ENCODE results near the gene GPR143.

GPR143 gene

GRCh38 chrX:9703406-9703805 is 62.2 kb downstream of the GPR143 start:
- TF ChIP-seq SIN3A (IDR thresholded peaks at IDR 0.05; ENCODE audit: borderline replicate concordance, insufficient read depth, low read length) (no peak), POLR2AphosphoS5 (IDR thresholded peaks at IDR 0.05; ENCODE audit: low read depth, low read length) (no peak), FOXP2 (optimal IDR thresholded peaks at IDR 0.05; ENCODE audit: borderline replicate concordance, extremely low read depth, extremely low read length, insufficient read depth) (no peak), TAF1 (IDR thresholded peaks at IDR 0.05; ENCODE audit: borderline replicate concordance, insufficient read depth, low read length) (no peak)
- TF ChIP-seq, protein P1, sequence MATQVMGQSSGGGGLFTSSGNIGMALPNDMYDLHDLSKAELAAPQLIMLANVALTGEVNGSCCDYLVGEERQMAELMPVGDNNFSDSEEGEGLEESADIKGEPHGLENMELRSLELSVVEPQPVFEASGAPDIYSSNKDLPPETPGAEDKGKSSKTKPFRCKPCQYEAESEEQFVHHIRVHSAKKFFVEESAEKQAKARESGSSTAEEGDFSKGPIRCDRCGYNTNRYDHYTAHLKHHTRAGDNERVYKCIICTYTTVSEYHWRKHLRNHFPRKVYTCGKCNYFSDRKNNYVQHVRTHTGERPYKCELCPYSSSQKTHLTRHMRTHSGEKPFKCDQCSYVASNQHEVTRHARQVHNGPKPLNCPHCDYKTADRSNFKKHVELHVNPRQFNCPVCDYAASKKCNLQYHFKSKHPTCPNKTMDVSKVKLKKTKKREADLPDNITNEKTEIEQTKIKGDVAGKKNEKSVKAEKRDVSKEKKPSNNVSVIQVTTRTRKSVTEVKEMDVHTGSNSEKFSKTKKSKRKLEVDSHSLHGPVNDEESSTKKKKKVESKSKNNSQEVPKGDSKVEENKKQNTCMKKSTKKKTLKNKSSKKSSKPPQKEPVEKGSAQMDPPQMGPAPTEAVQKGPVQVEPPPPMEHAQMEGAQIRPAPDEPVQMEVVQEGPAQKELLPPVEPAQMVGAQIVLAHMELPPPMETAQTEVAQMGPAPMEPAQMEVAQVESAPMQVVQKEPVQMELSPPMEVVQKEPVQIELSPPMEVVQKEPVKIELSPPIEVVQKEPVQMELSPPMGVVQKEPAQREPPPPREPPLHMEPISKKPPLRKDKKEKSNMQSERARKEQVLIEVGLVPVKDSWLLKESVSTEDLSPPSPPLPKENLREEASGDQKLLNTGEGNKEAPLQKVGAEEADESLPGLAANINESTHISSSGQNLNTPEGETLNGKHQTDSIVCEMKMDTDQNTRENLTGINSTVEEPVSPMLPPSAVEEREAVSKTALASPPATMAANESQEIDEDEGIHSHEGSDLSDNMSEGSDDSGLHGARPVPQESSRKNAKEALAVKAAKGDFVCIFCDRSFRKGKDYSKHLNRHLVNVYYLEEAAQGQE (IDR thresholded peaks at IDR 0.05; ENCODE audit: insufficient read depth in 1 of 2, low read depth in 2 of 2, low read length in 2 of 2), result no peak

GRCh38 chrX:9701790-9702189 is 63.9 kb downstream of the GPR143 start:
- TF ChIP-seq FOXP2 (optimal IDR thresholded peaks at IDR 0.05; ENCODE audit: borderline replicate concordance, extremely low read depth, extremely low read length, insufficient read depth), result no peak
- no peak for TF ChIP-seq POLR2AphosphoS5 (IDR thresholded peaks at IDR 0.05; ENCODE audit: low read depth, low read length)
- TF ChIP-seq SIN3A (IDR thresholded peaks at IDR 0.05; ENCODE audit: borderline replicate concordance, insufficient read depth, low read length), result no peak
- TF ChIP-seq, protein P1 (IDR thresholded peaks at IDR 0.05; ENCODE audit: insufficient read depth in 1 of 2, low read depth in 2 of 2, low read length in 2 of 2), result no peak
- no peak for TF ChIP-seq TAF1 (IDR thresholded peaks at IDR 0.05; ENCODE audit: borderline replicate concordance, insufficient read depth, low read length)

GRCh38 chrX:9700555-9700954 is 65.1 kb downstream of the GPR143 start:
- TF ChIP-seq TAF1 (IDR thresholded peaks at IDR 0.05; ENCODE audit: borderline replicate concordance, insufficient read depth, low read length) (no peak), POLR2AphosphoS5 (IDR thresholded peaks at IDR 0.05; ENCODE audit: low read depth, low read length) (no peak), SIN3A (IDR thresholded peaks at IDR 0.05; ENCODE audit: borderline replicate concordance, insufficient read depth, low read length) (no peak), FOXP2 (optimal IDR thresholded peaks at IDR 0.05; ENCODE audit: borderline replicate concordance, extremely low read depth, extremely low read length, insufficient read depth) (no peak)
- TF ChIP-seq, protein P1 (IDR thresholded peaks at IDR 0.05; ENCODE audit: insufficient read depth in 1 of 2, low read depth in 2 of 2, low read length in 2 of 2), result no peak

- TF ChIP-seq SIN3A (IDR thresholded peaks at IDR 0.05; ENCODE audit: borderline replicate concordance, insufficient read depth, low read length) (no peak), FOXP2 (optimal IDR thresholded peaks at IDR 0.05; ENCODE audit: borderline replicate concordance, extremely low read depth, extremely low read length, insufficient read depth) (no peak), POLR2AphosphoS5 (IDR thresholded peaks at IDR 0.05; ENCODE audit: low read depth, low read length) (no peak), TAF1 (IDR thresholded peaks at IDR 0.05; ENCODE audit: borderline replicate concordance, insufficient read depth, low read length) (no peak)
- TF ChIP-seq, protein P1 (IDR thresholded peaks at IDR 0.05; ENCODE audit: insufficient read depth in 1 of 2, low read depth in 2 of 2, low read length in 2 of 2), result no peak
These were observed 67.1 kb downstream of the GPR143 start for GRCh38 chrX:9698576-9698975.

All from PFSK-1 (cell line).